IMR-90 (cell line): ENCODE data around the gene CPNE9. TPM values are rescaled to one million over a fixed set of nuclear protein-coding genes. Genes with fewer than 3 reads are reported as not detected.

ENCODE experiments used
- ATAC-seq: fragments of 200-7000 bp; cut with Tn5 transposase; 2 replicates; pipeline ENCODE4 v1.9.1; 2020; ENCODE audit warnings: low read depth, mild to moderate bottlenecking, moderate library complexity
- BruUV-seq: library from RNA; stranded (reverse); fragments of 400-500 nt; replicated peaks from 2 replicates; lab custom pipeline; 2021; lab: Mats Ljungman, UMichigan
- CTCF ChIA-PET: fragments of 300-600 bp; formaldehyde crosslinking; extraction: SDS; loops from one replicate; lab custom pipeline; 2021; ENCODE audit warnings: antibody characterized with exemption; lab: Yijun Ruan, JAX
- POLR2A ChIA-PET: fragments of 300-600 bp; sonication (Branson Sonifier 250); formaldehyde crosslinking; loops from one replicate; lab custom pipeline; 2022; ENCODE audit warnings: antibody characterized with exemption; ENCODE audit not compliant: unreplicated experiment; lab: Charles Lee
- DNase-seq: peaks from one replicate; pipeline ENCODE4 v3.0.0; 2013
- H2AFZ ChIP-seq: replicated peaks from 2 replicates; pipeline ENCODE3; 2013; ENCODE audit warnings: low read length, mild to moderate bottlenecking; ENCODE audit not compliant: poor library complexity
- H2AK5ac ChIP-seq: 2 replicates; pipeline ENCODE4 v1.6.1; 2013; ENCODE audit warnings: low read depth, low read length, inconsistent platforms
- H2AK9ac ChIP-seq: replicated peaks from 2 replicates; pipeline ENCODE3; 2013; ENCODE audit warnings: mild to moderate bottlenecking, low read depth, low read length, moderate library complexity; ENCODE audit not compliant: poor library complexity
- H2BK120ac ChIP-seq: 2 replicates; pipeline ENCODE4 v1.6.1; 2013; ENCODE audit warnings: low read depth, low read length, inconsistent platforms
- H2BK15ac ChIP-seq: 3 replicates; pipeline ENCODE4 v1.6.1; 2013; ENCODE audit warnings: low read depth, low read length, inconsistent platforms
- H2BK20ac ChIP-seq: 2 replicates; pipeline ENCODE4 v1.6.1; 2013; ENCODE audit warnings: low read depth, mild to moderate bottlenecking, inconsistent platforms, low read length, moderate library complexity
- H2BK5ac ChIP-seq: 2 replicates; pipeline ENCODE4 v1.6.1; 2013; ENCODE audit warnings: mild to moderate bottlenecking, low read depth, low read length, inconsistent platforms; ENCODE audit not compliant: poor library complexity, severe bottlenecking
- H3K14ac ChIP-seq: replicated peaks from 2 replicates; pipeline ENCODE4 v1.6.1; 2013; ENCODE audit warnings: low read depth, low read length, inconsistent platforms
- H3K18ac ChIP-seq: 2 replicates; pipeline ENCODE4 v1.6.1; 2013; ENCODE audit warnings: low read depth, low read length, control low read depth
- H3K23ac ChIP-seq: 2 replicates; pipeline ENCODE4 v1.6.1; 2013; ENCODE audit warnings: low read depth, low read length, inconsistent platforms
- H3K27ac ChIP-seq: 2 replicates; pipeline ENCODE4 v1.5.1; 2013; ENCODE audit warnings: mild to moderate bottlenecking, control low read depth, low read length; ENCODE audit not compliant: insufficient read depth
- H3K27me3 ChIP-seq: 2 replicates; pipeline ENCODE4 v1.6.1; 2013; ENCODE audit warnings: low read length; ENCODE audit not compliant: control insufficient read depth, insufficient read depth
- H3K36me3 ChIP-seq: 2 replicates; pipeline ENCODE4 v1.6.1; 2013; ENCODE audit warnings: low read length, mixed read lengths; ENCODE audit not compliant: control insufficient read depth, insufficient read depth
- H3K4ac ChIP-seq: 2 replicates; pipeline ENCODE4 v1.6.1; 2013; ENCODE audit warnings: low read depth, low read length, inconsistent platforms
- H3K4me1 ChIP-seq: 2 replicates; pipeline ENCODE4 v1.6.1; 2013; ENCODE audit warnings: low read length, mixed read lengths; ENCODE audit not compliant: control insufficient read depth, insufficient read depth
- H3K4me2 ChIP-seq: 2 replicates; pipeline ENCODE4 v1.6.1; 2013; ENCODE audit warnings: low read depth, mild to moderate bottlenecking, control low read depth, low read length, moderate library complexity
- H3K4me3 ChIP-seq: 2 replicates; pipeline ENCODE4 v1.5.1; 2013; ENCODE audit warnings: low read depth, mild to moderate bottlenecking, control low read depth, low read length, moderate library complexity; ENCODE audit not compliant: insufficient read depth
- H3K56ac ChIP-seq: 2 replicates; pipeline ENCODE4 v1.6.1; 2013; ENCODE audit warnings: low read length, inconsistent platforms; ENCODE audit not compliant: insufficient read depth; ENCODE audit errors: extremely low read depth
- H3K79me1 ChIP-seq, 2 experiments: 2 replicates each; pipeline ENCODE4 v1.6.1; 2013; ENCODE audit warnings: low read length in 2 of 2, inconsistent platforms in 1 of 2, low read depth in 1 of 2
- H3K9ac ChIP-seq: 2 replicates; pipeline ENCODE4 v1.6.1; 2013; ENCODE audit warnings: low read depth, low read length, control low read depth
- H3K9me1 ChIP-seq: 2 replicates; pipeline ENCODE4 v1.6.1; 2013; ENCODE audit warnings: low read length, inconsistent platforms; ENCODE audit not compliant: insufficient read depth
- H3K9me3 ChIP-seq: 2 replicates; pipeline ENCODE4 v1.6.1; 2013; ENCODE audit warnings: low read length; ENCODE audit not compliant: control insufficient read depth, insufficient read depth
- H4K20me1 ChIP-seq: 2 replicates; pipeline ENCODE4 v1.6.1; 2013; ENCODE audit warnings: low read length, inconsistent platforms; ENCODE audit not compliant: insufficient read depth
- H4K5ac ChIP-seq: 2 replicates; pipeline ENCODE4 v1.6.1; 2013; ENCODE audit warnings: mild to moderate bottlenecking, low read depth, low read length, control low read depth
- H4K8ac ChIP-seq, 2 experiments: 2 replicates each; pipeline ENCODE4 v1.6.1; 2013; ENCODE audit warnings: low read depth in 2 of 2, low read length in 2 of 2, control low read depth in 1 of 2, inconsistent platforms in 1 of 2
- H4K91ac ChIP-seq: 2 replicates; pipeline ENCODE4 v1.6.1; 2013; ENCODE audit warnings: low read depth, low read length, inconsistent platforms; ENCODE audit not compliant: insufficient read depth
- BHLHE40 ChIP-seq: fragments of 150-350 bp; IDR thresholded peaks from 2 replicates; pipeline ENCODE4 v1.6.1; 2016; ENCODE audit warnings: mild to moderate bottlenecking, low read depth, low read length
- CEBPB ChIP-seq: IDR thresholded peaks from 2 replicates; pipeline ENCODE4 v1.6.1; 2012; ENCODE audit warnings: low read depth, low read length, improper control_type of control experiment
- CHD1 ChIP-seq: IDR thresholded peaks from 2 replicates; pipeline ENCODE4 v1.6.1; 2012; ENCODE audit warnings: low read depth, low read length, improper control_type of control experiment
- FOS ChIP-seq: fragments of 150-350 bp; IDR thresholded peaks from 2 replicates; pipeline ENCODE4 v1.6.1; 2016; ENCODE audit warnings: low read depth, low read length
- MAFK ChIP-seq: IDR thresholded peaks from 2 replicates; pipeline ENCODE4 v1.6.1; 2012; ENCODE audit warnings: low read depth, low read length, improper control_type of control experiment
- MAZ ChIP-seq: IDR thresholded peaks from 2 replicates; pipeline ENCODE4 v1.6.1; 2012; ENCODE audit warnings: low read depth, mild to moderate bottlenecking, low read length, improper control_type of control experiment, moderate library complexity, borderline replicate concordance
- MXI1 ChIP-seq: IDR thresholded peaks from 2 replicates; pipeline ENCODE4 v1.6.1; 2012; ENCODE audit warnings: low read depth, mild to moderate bottlenecking, low read length, moderate library complexity, borderline replicate concordance
- NFE2L2 ChIP-seq: fragments of 150-350 bp; IDR thresholded peaks from 2 replicates; pipeline ENCODE4 v1.6.1; 2016; ENCODE audit warnings: low read depth, mild to moderate bottlenecking, low read length
- POLR2A ChIP-seq: IDR thresholded peaks from 2 replicates; pipeline ENCODE4 v1.6.1; 2012; ENCODE audit warnings: mild to moderate bottlenecking, low read depth, low read length
- RAD21 ChIP-seq: IDR thresholded peaks from 2 replicates; pipeline ENCODE4 v1.6.1; 2012; ENCODE audit warnings: low read length, improper control_type of control experiment
- RCOR1 ChIP-seq: IDR thresholded peaks from 2 replicates; pipeline ENCODE4 v1.6.1; 2012; ENCODE audit warnings: mild to moderate bottlenecking, low read length, improper control_type of control experiment; ENCODE audit not compliant: insufficient replicate concordance
- RFX5 ChIP-seq: IDR thresholded peaks from 2 replicates; pipeline ENCODE4 v1.8.0; 2012; ENCODE audit warnings: low read depth, mild to moderate bottlenecking, low read length, moderate library complexity
- SMC3 ChIP-seq: fragments of 150-350 bp; IDR thresholded peaks from 2 replicates; pipeline ENCODE4 v1.6.1; 2016; ENCODE audit warnings: low read depth, mild to moderate bottlenecking, antibody characterized with exemption, low read length, moderate library complexity
- WGBS, 2 experiments: methylation state at CpG; one replicate each; pipeline versions ENCODE4 v1.1.5 to v1.1.7; 2013; ENCODE audit warnings: missing lambda C conversion rate in 2 of 2; ENCODE audit not compliant: insufficient read length in 1 of 2; ENCODE audit errors: extremely low coverage in 2 of 2; 5-methylcytosine and 5-hydroxymethylcytosine counted together
- dilution Hi-C: fragments of 300-500 bp; cut with HindIII; formaldehyde crosslinking; loops from one replicate; pipeline ENCODE4 v1.14.3; 2018; ENCODE audit warnings: low sequenced_read_pairs; ENCODE audit not compliant: unreplicated experiment
- in situ Hi-C: fragments of 300-500 bp; cut with MboI; formaldehyde crosslinking; loops from 3 replicates; pipeline ENCODE4 v1.14.3; 2019; ENCODE audit warnings: low sequenced_read_pairs, inconsistent platforms, mixed read lengths
- intact Hi-C: fragments of 100-400 bp; cut with micrococcal nuclease; formaldehyde crosslinking; loops from 2 replicates; pipeline ENCODE4 v1.10.0; 2022
- polyA plus RNA-seq, 3 experiments: library from polyadenylated mRNA; depleted of rRNA; stranded (reverse); fragments of >200 nt; gene quantifications; 2 replicates each; pipeline ENCODE4 v1.2.3, GENCODE V29; 2012; ENCODE audit warnings: low replicate concordance in 1 of 3
- total RNA-seq: library from RNA; depleted of rRNA; stranded (reverse); fragments of >200 nt; gene quantifications from 2 replicates; pipeline ENCODE4 v1.2.3, GENCODE V29; 2012
- TF ChIP-seq, protein P1 (sequence below): fragments of 150-350 bp; IDR thresholded peaks from 2 replicates; pipeline ENCODE4 v1.6.1; 2016; ENCODE audit warnings: low read depth, mild to moderate bottlenecking, low read length, moderate library complexity, borderline replicate concordance
- TF ChIP-seq, protein P2 (sequence below): fragments of 150-350 bp; IDR thresholded peaks from 2 replicates; pipeline ENCODE4 v1.6.1; 2017; ENCODE audit warnings: mild to moderate bottlenecking, antibody characterized with exemption, low read length, low read depth
- TF ChIP-seq, protein P3 (sequence below): conservative IDR thresholded peaks from 2 replicates; pipeline ENCODE4 v1.5.1; 2012; ENCODE audit warnings: mild to moderate bottlenecking, low read depth, low read length, improper control_type of control experiment

Gene CPNE9
- total and polyA plus RNA-seq, 2 of the 4 experiments (the other 2 are of a cell fraction) = not detected

DNA sequence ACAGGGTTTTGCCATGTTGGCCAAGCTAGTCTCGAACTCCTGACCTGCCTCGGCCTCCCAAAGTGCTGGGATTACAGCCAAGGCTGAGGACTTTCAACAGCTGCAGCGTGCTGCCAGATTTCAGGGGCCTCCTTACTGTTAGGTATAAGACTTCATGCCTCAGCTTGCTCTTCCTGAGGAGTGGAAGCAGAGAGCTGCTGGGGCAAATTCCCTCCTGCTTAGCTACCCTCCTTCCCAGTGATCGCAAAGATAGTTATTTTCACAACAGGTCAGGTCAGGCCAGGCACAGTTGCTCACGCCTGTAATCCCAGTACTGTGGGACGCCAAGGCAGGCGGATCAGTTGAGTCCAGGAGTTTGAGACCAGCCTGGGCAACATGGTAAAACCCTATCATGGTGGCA is 2.6 kb upstream of the CPNE9 start:
- H3K79me1 ChIP-seq = no peaks in the 10 kb centered on the region
- H3K18ac ChIP-seq = no peak overlapping the region
- no peak overlapping the region for H2BK15ac ChIP-seq
- no peak overlapping the region for H3K9ac ChIP-seq
- no peak overlapping the region for H3K4me3 ChIP-seq
- no peaks in the 10 kb centered on the region for H4K20me1 ChIP-seq
- ChIA-PET POLR2A (no interaction called here), CTCF (no interaction called here)
- no peak overlapping the region for H4K8ac ChIP-seq
- no peak overlapping the region for H3K14ac ChIP-seq
- no peak overlapping the region for H3K56ac ChIP-seq
- no peak overlapping the region for H2AK9ac ChIP-seq
- peaks cover 12% of the 10 kb centered on the region; the same call in 1 of the 2 replicates for H3K27me3 ChIP-seq
- peaks cover 32% of the 10 kb centered on the region for H3K36me3 ChIP-seq
- DNase-seq (no peak), ATAC-seq (no peak)
- no TSS peak for BruUV-seq
- dilution Hi-C loops (no loop called here), intact Hi-C loops (no loop called here), in situ Hi-C loops (no loop called here)
- no peak overlapping the region for H3K27ac ChIP-seq
- no peak overlapping the region for H2BK120ac ChIP-seq
- no peak overlapping the region for H3K23ac ChIP-seq
- no peak overlapping the region for H2AFZ ChIP-seq
- no peak overlapping the region for H4K91ac ChIP-seq
- H3K4me2 ChIP-seq = no peak overlapping the region
- no peak overlapping the region for H2BK20ac ChIP-seq
- H3K4ac ChIP-seq = no peak overlapping the region
- H3K4me1 ChIP-seq = no peaks in the 10 kb centered on the region
- H4K5ac ChIP-seq = no peak overlapping the region
- no peak for TF ChIP-seq FOS
- TF ChIP-seq CHD1 = no peak
- TF ChIP-seq POLR2A = no peak
- TF ChIP-seq RAD21 = no peak
- no peak for TF ChIP-seq MXI1
- no peak for TF ChIP-seq MAFK
- TF ChIP-seq RFX5 = no peak
- TF ChIP-seq, protein P1, sequence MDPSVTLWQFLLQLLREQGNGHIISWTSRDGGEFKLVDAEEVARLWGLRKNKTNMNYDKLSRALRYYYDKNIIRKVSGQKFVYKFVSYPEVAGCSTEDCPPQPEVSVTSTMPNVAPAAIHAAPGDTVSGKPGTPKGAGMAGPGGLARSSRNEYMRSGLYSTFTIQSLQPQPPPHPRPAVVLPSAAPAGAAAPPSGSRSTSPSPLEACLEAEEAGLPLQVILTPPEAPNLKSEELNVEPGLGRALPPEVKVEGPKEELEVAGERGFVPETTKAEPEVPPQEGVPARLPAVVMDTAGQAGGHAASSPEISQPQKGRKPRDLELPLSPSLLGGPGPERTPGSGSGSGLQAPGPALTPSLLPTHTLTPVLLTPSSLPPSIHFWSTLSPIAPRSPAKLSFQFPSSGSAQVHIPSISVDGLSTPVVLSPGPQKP = no peak
- TF ChIP-seq, protein P2, sequence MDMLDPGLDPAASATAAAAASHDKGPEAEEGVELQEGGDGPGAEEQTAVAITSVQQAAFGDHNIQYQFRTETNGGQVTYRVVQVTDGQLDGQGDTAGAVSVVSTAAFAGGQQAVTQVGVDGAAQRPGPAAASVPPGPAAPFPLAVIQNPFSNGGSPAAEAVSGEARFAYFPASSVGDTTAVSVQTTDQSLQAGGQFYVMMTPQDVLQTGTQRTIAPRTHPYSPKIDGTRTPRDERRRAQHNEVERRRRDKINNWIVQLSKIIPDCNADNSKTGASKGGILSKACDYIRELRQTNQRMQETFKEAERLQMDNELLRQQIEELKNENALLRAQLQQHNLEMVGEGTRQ = no peak
- no peak for TF ChIP-seq CEBPB
- no peak for TF ChIP-seq NFE2L2
- TF ChIP-seq, protein P3, sequence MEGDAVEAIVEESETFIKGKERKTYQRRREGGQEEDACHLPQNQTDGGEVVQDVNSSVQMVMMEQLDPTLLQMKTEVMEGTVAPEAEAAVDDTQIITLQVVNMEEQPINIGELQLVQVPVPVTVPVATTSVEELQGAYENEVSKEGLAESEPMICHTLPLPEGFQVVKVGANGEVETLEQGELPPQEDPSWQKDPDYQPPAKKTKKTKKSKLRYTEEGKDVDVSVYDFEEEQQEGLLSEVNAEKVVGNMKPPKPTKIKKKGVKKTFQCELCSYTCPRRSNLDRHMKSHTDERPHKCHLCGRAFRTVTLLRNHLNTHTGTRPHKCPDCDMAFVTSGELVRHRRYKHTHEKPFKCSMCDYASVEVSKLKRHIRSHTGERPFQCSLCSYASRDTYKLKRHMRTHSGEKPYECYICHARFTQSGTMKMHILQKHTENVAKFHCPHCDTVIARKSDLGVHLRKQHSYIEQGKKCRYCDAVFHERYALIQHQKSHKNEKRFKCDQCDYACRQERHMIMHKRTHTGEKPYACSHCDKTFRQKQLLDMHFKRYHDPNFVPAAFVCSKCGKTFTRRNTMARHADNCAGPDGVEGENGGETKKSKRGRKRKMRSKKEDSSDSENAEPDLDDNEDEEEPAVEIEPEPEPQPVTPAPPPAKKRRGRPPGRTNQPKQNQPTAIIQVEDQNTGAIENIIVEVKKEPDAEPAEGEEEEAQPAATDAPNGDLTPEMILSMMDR = no peak
- TF ChIP-seq BHLHE40 = no peak
- TF ChIP-seq SMC3 = no peak
- no peak for TF ChIP-seq MAZ
- no peak for TF ChIP-seq RCOR1
- H3K9me1 ChIP-seq = no peaks in the 10 kb centered on the region
- no peaks in the 10 kb centered on the region for H3K9me3 ChIP-seq
- no peak overlapping the region for H2BK5ac ChIP-seq
- whole genome bisulfite sequencing, 2 experiments = 100% methylated on average over 3 of the region's 7 CpGs; no CpG with 5 or more reads in 1 of the 2 experiments
- H2AK5ac ChIP-seq = no peak overlapping the region
